A549 (cell line): ENCODE measurements around the gene SIRT7.
A peak's percentile ranks its signal among the peaks of the same experiment; 100 is the strongest.

ENCODE experiments used
- BHLHE40 ChIP-seq: IDR thresholded peaks from 2 replicates; pipeline ENCODE4 v1.6.1; 2012; ENCODE audit warnings: low read depth, low read length, inconsistent platforms
- CBX2 ChIP-seq: fragments of 200-600 bp; sonication (generic); IDR thresholded peaks from 2 replicates; pipeline ENCODE4 v1.6.1; 2016; ENCODE audit warnings: low read depth, mild to moderate bottlenecking, borderline replicate concordance
- CEBPB ChIP-seq, 2 experiments: fragments of >200 bp in 1 of 2; sonication (Bioruptor Twin) in 1 of 2; formaldehyde crosslinking in 1 of 2; IDR thresholded peaks; 2 replicates each; pipeline ENCODE4 v1.6.1; 2012 to 2016
- CHD4 ChIP-seq: fragments of 200-600 bp; sonication (generic); IDR thresholded peaks from 2 replicates; pipeline ENCODE4 v1.6.1; 2016; ENCODE audit warnings: antibody characterized with exemption, mild to moderate bottlenecking, borderline replicate concordance
- EP300 ChIP-seq, 2 experiments: fragments of >200 bp; sonication (Bioruptor Twin); formaldehyde crosslinking; IDR thresholded peaks; 2 replicates in 1 of 2; 3 replicates in 1 of 2; pipeline ENCODE4 v1.6.1; 2016 to 2017
- JUN ChIP-seq, 2 experiments: fragments of >200 bp; sonication (Bioruptor Twin); formaldehyde crosslinking; IDR thresholded peaks; 2 replicates in 1 of 2; 3 replicates in 1 of 2; pipeline ENCODE4 v1.6.1; 2016 to 2017
- KDM1A ChIP-seq: fragments of 200-600 bp; sonication (generic); IDR thresholded peaks from 2 replicates; pipeline ENCODE4 v1.6.1; 2016; ENCODE audit warnings: low read depth, mild to moderate bottlenecking
- MAFK ChIP-seq: fragments of 450-650 bp; IDR thresholded peaks from 2 replicates; pipeline ENCODE4 v1.6.1; 2014; ENCODE audit not compliant: partially characterized antibody
- POLR2A ChIP-seq: IDR thresholded peaks from 2 replicates; pipeline ENCODE4 v1.6.1; 2012; ENCODE audit warnings: mild to moderate bottlenecking, low read length
- TF ChIP-seq, protein P1 (sequence below): fragments of >200 bp; sonication (Bioruptor Twin); formaldehyde crosslinking; IDR thresholded peaks from 3 replicates; pipeline ENCODE4 v1.5.1; 2016
- TF ChIP-seq, protein P2 (sequence below): IDR thresholded peaks from 2 replicates; pipeline ENCODE4 v1.6.1; 2012
- TF ChIP-seq, protein P3 (sequence below): fragments of 250-450 bp; sonication (Bioruptor Pico); IDR thresholded peaks from 2 replicates; pipeline ENCODE4 v1.5.0; 2021; ENCODE audit warnings: mild to moderate bottlenecking, moderate library complexity, borderline replicate concordance
- TF ChIP-seq, protein P4 (sequence below): fragments of 200-600 bp; sonication (generic); IDR thresholded peaks from 2 replicates; pipeline ENCODE4 v1.6.1; 2016; ENCODE audit warnings: antibody characterized with exemption, mild to moderate bottlenecking, moderate library complexity
- TF ChIP-seq, protein P5 (sequence below): IDR thresholded peaks from 2 replicates; pipeline ENCODE4 v1.6.1; 2012

DNA sequence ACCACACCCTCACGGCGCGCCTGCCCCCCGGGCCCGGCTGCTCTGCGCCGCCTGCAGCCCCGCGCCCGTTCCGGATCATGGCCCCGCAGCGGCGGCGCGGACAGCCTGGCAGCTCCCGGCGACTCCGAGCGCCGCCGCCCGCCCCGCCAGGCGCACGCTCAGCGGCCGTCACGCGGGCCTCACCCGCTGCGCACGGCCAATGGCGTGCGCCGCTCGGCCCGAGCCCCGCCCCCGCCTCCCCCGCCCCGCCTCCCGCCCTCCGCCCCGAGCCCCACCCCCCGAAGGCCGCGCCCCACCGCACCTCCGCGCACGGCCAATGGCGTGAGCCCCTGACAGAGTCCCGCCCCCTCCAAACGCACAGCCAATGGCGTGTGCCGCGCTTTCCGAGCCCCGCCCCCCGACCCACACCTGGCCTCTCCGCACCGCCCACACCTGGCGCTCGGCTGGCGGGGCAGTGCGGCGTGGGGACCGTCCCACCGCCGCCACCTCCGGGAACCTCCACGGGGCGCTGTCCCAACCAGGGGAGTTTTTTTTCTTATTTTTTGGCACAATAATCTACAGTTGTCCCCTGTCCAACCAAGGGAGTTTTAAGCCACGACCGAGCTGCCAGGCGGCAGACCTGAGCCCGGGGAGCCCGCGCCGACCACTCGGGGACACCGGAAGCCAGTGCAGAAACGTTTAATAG lies 6.6 kb downstream of the SIRT7 start, which contains the start of gene PCYT2:
- TF ChIP-seq MAFK (no peak), CHD4 (no peak), JUN (IDR thresholded peaks at IDR 0.05) (peak in 1 of 2 experiments; percentile 66; a peak in 2 of 5 replicates), KDM1A (no peak), BHLHE40 (no peak), CEBPB (IDR thresholded peaks at IDR 0.05) (no peak), EP300 (IDR thresholded peaks at IDR 0.05) (no peak), CBX2 (no peak), POLR2A (peak; percentile 31; the same call in 1 of the 2 replicates)
- TF ChIP-seq, protein P1, sequence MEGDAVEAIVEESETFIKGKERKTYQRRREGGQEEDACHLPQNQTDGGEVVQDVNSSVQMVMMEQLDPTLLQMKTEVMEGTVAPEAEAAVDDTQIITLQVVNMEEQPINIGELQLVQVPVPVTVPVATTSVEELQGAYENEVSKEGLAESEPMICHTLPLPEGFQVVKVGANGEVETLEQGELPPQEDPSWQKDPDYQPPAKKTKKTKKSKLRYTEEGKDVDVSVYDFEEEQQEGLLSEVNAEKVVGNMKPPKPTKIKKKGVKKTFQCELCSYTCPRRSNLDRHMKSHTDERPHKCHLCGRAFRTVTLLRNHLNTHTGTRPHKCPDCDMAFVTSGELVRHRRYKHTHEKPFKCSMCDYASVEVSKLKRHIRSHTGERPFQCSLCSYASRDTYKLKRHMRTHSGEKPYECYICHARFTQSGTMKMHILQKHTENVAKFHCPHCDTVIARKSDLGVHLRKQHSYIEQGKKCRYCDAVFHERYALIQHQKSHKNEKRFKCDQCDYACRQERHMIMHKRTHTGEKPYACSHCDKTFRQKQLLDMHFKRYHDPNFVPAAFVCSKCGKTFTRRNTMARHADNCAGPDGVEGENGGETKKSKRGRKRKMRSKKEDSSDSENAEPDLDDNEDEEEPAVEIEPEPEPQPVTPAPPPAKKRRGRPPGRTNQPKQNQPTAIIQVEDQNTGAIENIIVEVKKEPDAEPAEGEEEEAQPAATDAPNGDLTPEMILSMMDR = no peak
- TF ChIP-seq, protein P2, sequence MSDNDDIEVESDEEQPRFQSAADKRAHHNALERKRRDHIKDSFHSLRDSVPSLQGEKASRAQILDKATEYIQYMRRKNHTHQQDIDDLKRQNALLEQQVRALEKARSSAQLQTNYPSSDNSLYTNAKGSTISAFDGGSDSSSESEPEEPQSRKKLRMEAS = peak; percentile 26; the same call in 1 of the 2 replicates
- TF ChIP-seq, protein P3, sequence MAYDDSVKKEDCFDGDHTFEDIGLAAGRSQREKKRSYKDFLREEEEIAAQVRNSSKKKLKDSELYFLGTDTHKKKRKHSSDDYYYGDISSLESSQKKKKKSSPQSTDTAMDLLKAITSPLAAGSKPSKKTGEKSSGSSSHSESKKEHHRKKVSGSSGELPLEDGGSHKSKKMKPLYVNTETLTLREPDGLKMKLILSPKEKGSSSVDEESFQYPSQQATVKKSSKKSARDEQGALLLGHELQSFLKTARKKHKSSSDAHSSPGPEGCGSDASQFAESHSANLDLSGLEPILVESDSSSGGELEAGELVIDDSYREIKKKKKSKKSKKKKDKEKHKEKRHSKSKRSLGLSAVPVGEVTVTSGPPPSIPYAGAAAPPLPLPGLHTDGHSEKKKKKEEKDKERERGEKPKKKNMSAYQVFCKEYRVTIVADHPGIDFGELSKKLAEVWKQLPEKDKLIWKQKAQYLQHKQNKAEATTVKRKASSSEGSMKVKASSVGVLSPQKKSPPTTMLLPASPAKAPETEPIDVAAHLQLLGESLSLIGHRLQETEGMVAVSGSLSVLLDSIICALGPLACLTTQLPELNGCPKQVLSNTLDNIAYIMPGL (CRISPR knock-in tag) = no peak
- TF ChIP-seq, protein P4, sequence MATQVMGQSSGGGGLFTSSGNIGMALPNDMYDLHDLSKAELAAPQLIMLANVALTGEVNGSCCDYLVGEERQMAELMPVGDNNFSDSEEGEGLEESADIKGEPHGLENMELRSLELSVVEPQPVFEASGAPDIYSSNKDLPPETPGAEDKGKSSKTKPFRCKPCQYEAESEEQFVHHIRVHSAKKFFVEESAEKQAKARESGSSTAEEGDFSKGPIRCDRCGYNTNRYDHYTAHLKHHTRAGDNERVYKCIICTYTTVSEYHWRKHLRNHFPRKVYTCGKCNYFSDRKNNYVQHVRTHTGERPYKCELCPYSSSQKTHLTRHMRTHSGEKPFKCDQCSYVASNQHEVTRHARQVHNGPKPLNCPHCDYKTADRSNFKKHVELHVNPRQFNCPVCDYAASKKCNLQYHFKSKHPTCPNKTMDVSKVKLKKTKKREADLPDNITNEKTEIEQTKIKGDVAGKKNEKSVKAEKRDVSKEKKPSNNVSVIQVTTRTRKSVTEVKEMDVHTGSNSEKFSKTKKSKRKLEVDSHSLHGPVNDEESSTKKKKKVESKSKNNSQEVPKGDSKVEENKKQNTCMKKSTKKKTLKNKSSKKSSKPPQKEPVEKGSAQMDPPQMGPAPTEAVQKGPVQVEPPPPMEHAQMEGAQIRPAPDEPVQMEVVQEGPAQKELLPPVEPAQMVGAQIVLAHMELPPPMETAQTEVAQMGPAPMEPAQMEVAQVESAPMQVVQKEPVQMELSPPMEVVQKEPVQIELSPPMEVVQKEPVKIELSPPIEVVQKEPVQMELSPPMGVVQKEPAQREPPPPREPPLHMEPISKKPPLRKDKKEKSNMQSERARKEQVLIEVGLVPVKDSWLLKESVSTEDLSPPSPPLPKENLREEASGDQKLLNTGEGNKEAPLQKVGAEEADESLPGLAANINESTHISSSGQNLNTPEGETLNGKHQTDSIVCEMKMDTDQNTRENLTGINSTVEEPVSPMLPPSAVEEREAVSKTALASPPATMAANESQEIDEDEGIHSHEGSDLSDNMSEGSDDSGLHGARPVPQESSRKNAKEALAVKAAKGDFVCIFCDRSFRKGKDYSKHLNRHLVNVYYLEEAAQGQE = no peak
- TF ChIP-seq, protein P5, sequence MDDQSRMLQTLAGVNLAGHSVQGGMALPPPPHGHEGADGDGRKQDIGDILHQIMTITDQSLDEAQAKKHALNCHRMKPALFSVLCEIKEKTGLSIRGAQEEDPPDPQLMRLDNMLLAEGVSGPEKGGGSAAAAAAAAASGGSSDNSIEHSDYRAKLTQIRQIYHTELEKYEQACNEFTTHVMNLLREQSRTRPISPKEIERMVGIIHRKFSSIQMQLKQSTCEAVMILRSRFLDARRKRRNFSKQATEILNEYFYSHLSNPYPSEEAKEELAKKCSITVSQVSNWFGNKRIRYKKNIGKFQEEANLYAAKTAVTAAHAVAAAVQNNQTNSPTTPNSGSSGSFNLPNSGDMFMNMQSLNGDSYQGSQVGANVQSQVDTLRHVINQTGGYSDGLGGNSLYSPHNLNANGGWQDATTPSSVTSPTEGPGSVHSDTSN = no peak; the same call in 1 of the 2 replicates
